Measurements from ENCODE around the gene ERCC2. TPM values are rescaled to one million over a fixed set of nuclear protein-coding genes. Genes with fewer than 3 reads are reported as not detected.

ERCC2 gene
- polyA plus RNA-seq, 1 experiment: 94.6 TPM

DNA sequence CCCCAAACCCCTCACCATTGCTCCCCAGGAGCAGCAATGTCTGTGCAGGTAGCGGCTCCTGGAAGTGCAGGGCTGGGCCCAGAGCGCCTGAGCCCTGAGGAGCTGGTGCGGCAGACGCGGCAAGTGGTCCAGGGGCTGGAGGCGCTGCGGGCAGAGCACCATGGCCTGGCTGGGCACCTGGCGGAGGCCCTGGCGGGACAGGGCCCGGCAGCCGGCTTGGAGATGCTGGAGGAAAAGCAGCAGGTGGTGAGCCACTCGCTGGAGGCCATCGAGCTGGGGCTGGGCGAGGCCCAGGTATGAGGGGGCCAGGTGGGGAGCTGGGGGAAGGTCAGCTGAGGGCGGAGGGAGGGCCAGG is 24.9 kb downstream of the ERCC2 start:
- no peak for TF ChIP-seq CTCF (IDR thresholded peaks at IDR 0.05; ENCODE audit: insufficient read depth, low read depth, low read length)
- H3K27me3 ChIP-seq (ENCODE audit: control insufficient read depth, insufficient read depth, low read length): 0 out of 2 replicates have a peak, but pooled peaks cover 4% of the 10 kb centered on the region
- no peak for DNase-seq (ENCODE audit: low read depth)
- H3K4me3 ChIP-seq (ENCODE audit: low read depth, low read length): no peak overlapping the region
- no peaks in the 10 kb centered on the region; the same call in 1 of the 2 replicates for H3K36me3 ChIP-seq (ENCODE audit: control insufficient read depth, insufficient read depth, low read length)
- ChIA-PET POLR2A (no interaction called here), CTCF (interaction anchor here (0.6 kb wide), 1 partner anchor 69 kb away, joined by 3 read pairs; no protein-coding TSS in a partner anchor)

GRCh38 chr19:45344621-45345505 is 25.5 kb downstream of the ERCC2 start:
- H3K36me3 ChIP-seq (ENCODE audit: control insufficient read depth, insufficient read depth, low read length): no peaks in the 10 kb centered on the region
- no peak overlapping the region for H3K4me3 ChIP-seq (ENCODE audit: low read depth, low read length)
- no peak for TF ChIP-seq CTCF (IDR thresholded peaks at IDR 0.05; ENCODE audit: insufficient read depth, low read depth, low read length)
- peaks cover 6% of the 10 kb centered on the region; the same call in 1 of the 2 replicates for H3K27me3 ChIP-seq (ENCODE audit: control insufficient read depth, insufficient read depth, low read length)
- ChIA-PET POLR2A (no interaction called here), CTCF (interaction anchor here (0.6 to 0.8 kb wide), 2 partner anchors 70 to 134 kb away, joined by 3 to 4 read pairs; no protein-coding TSS in a partner anchor)
- DNase-seq (ENCODE audit: low read depth): no peak

DNA sequence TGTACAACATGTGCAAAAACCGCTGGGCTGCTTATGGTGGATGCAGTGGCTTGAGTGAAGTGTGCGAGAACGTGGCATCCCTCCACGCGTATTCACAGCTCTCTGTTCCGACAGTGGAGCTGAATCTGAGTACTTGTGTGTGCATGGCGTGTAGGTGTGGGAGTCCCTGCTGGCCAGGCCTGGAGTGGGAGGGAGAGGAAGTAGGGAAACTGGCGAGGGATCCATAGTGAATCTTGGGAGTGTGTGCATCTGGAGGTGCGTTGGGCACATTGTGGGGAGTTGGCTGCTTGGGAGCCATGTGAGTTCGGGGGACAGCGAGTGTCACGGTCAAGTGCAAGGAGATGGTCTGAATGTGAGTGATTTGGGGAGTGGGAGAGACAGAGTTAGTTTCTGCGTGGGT is 27.5 kb downstream of the ERCC2 start:
- peaks cover 6% of the 10 kb centered on the region; the same call in 1 of the 2 replicates for H3K27me3 ChIP-seq (ENCODE audit: control insufficient read depth, insufficient read depth, low read length)
- H3K36me3 ChIP-seq (ENCODE audit: control insufficient read depth, insufficient read depth, low read length): no peaks in the 10 kb centered on the region
- no peak for TF ChIP-seq CTCF (IDR thresholded peaks at IDR 0.05; ENCODE audit: insufficient read depth, low read depth, low read length)
- DNase-seq (ENCODE audit: low read depth): no peak
- H3K4me3 ChIP-seq (ENCODE audit: low read depth, low read length): no peak overlapping the region
- CTCF ChIA-PET: no interaction called here
- POLR2A ChIA-PET: no interaction called here

DNA sequence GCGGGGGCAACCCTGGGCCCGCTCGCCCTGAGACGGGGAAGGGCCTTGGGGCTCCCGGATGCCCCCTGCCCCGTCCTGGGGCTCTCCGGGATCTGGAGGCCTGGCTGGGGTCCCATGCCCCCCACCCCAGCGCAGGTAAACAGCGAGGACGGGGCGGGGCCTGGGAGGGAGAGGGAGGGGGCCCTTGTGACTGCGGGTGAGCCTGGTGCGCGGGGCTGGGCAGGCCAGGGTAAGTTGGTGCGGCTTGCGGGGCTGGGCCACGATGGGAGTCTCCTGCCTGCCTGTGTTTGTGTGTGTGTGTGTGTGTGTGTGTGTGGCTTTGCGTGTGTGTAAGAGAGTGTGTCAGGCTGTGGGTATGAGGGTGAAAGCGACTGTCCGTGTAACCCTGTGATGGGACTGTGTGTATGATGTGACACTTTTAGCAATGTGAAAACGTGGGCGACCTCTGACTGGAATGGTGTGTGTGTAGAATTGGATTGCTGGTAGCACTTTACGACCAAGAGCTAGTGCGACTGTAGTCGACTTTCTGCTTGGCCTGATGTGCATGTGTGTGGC is 29.4 kb downstream of the ERCC2 start:
- ChIA-PET CTCF (interaction anchor here (0.9 to 2.2 kb wide), 2 partner anchors 8 to 437 kb away, joined by 4 to 6 read pairs; no protein-coding TSS in a partner anchor), POLR2A (no interaction called here)
- Histone ChIP-seq H3K4me3 (ENCODE audit: low read depth, low read length) (peak overlapping the region; percentile 22), H3K27me3 (ENCODE audit: control insufficient read depth, insufficient read depth, low read length) (peaks cover 6% of the 10 kb centered on the region; the same call in 1 of the 2 replicates), H3K36me3 (ENCODE audit: control insufficient read depth, insufficient read depth, low read length) (no peaks in the 10 kb centered on the region)
- DNase-seq (ENCODE audit: low read depth): no peak
- TF ChIP-seq CTCF (IDR thresholded peaks at IDR 0.05; ENCODE audit: insufficient read depth, low read depth, low read length): no peak

- no peaks in the 10 kb centered on the region for H3K36me3 ChIP-seq (ENCODE audit: control insufficient read depth, insufficient read depth, low read length)
- no peak for TF ChIP-seq CTCF (IDR thresholded peaks at IDR 0.05; ENCODE audit: insufficient read depth, low read depth, low read length)
- DNase-seq (ENCODE audit: low read depth): no peak
- peaks cover 6% of the 10 kb centered on the region; the same call in 1 of the 2 replicates for H3K27me3 ChIP-seq (ENCODE audit: control insufficient read depth, insufficient read depth, low read length)
- H3K4me3 ChIP-seq (ENCODE audit: low read depth, low read length): peak within 1 kb of the TSS; percentile 22
- CTCF ChIA-PET: interaction anchor here (2.0 to 2.2 kb wide), 2 partner anchors 197 to 437 kb away, joined by 4 to 6 read pairs; no protein-coding TSS in a partner anchor
- POLR2A ChIA-PET: no interaction called here
These were observed 30.0 kb downstream of the ERCC2 start, which contains the start of gene KLC3 for GRCh38 chr19:45340232-45340898. Gene KLC3, plus strand, starts transcription at chr19:45340750. Its CDS starts 4,792 bp downstream, at chr19:45345542.

Measured in BJ (cell line).